GM12872 (cell line): ENCODE results near the gene GAS2L2.

Experiments used
- TF ChIP-seq, protein P1 (sequence below): IDR thresholded peaks from 3 replicates; pipeline ENCODE4 v1.5.1; 2011; ENCODE audit warnings: low read depth, mild to moderate bottlenecking, low read length, moderate library complexity; ENCODE audit not compliant: insufficient read depth

Gene GAS2L2

DNA sequence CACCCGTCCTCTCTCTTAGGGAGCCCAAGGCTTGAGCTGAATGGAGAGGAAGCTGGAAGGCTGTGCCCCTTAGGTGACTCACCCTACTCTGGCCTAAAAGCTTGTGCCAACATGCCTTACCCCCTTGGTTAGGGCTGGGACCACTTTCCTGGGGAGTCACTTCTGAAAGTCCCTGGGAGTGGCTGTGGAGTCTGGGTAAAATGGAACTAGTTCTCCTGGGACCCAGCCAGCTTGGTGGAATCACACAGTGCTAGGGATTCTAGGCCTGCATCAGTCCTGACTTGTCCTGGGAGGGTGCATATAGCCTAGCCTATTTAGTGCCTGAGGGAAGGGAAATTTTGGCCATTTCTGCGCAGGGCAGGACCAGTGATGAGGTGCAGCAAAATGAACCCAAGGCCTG, 31.9 kb upstream of the GAS2L2 start:
- TF ChIP-seq, protein P1, sequence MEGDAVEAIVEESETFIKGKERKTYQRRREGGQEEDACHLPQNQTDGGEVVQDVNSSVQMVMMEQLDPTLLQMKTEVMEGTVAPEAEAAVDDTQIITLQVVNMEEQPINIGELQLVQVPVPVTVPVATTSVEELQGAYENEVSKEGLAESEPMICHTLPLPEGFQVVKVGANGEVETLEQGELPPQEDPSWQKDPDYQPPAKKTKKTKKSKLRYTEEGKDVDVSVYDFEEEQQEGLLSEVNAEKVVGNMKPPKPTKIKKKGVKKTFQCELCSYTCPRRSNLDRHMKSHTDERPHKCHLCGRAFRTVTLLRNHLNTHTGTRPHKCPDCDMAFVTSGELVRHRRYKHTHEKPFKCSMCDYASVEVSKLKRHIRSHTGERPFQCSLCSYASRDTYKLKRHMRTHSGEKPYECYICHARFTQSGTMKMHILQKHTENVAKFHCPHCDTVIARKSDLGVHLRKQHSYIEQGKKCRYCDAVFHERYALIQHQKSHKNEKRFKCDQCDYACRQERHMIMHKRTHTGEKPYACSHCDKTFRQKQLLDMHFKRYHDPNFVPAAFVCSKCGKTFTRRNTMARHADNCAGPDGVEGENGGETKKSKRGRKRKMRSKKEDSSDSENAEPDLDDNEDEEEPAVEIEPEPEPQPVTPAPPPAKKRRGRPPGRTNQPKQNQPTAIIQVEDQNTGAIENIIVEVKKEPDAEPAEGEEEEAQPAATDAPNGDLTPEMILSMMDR: no peak

DNA sequence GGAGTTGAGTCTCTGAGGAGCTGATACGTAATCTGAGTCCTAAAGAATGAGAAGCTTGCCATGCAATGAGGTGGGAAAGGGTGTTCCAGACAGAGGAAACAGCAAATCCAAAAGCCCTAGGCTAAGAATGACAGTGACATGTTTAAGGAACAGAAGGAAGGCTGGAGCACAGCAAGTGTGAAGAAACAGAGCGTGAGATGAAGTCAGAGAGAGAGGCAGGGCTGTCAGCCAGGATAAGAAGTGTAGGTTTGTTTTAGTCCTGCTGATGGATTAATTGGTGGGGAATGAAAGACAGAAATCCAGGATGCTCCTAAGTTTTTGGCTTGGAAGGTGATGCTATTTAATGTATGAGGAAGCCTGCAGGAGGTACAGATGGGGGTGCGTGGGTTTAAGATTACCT, 27.9 kb upstream of the GAS2L2 start:
- TF ChIP-seq, protein P1: no peak

DNA sequence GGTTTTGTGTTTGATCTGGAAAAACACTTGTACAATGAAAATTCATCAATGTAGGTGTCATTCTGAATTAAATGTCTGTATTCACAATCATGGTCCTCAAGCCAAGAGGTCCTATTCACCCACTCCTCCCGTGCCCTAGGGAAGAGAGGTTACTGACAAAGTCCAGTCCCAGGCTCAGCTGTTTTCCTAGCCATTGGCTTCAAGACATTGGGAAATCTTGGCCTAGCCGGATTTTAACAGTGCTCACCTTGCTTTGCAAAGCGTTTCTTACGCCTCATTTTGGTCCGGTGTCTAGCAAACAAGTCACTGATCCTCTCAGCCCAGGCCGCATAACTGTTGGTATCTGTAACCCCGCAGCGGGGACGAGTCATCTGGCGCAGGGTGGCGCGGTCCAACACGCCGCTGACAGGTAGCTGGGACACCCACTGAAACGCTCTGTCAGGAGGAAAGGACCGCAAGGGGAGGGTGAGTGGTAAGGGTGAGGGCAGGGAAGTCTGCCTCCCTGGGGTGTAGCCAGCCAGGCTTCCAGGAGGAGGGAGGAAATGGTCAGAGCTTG, 25.7 kb upstream of the GAS2L2 start:
- TF ChIP-seq, protein P1: no peak

DNA sequence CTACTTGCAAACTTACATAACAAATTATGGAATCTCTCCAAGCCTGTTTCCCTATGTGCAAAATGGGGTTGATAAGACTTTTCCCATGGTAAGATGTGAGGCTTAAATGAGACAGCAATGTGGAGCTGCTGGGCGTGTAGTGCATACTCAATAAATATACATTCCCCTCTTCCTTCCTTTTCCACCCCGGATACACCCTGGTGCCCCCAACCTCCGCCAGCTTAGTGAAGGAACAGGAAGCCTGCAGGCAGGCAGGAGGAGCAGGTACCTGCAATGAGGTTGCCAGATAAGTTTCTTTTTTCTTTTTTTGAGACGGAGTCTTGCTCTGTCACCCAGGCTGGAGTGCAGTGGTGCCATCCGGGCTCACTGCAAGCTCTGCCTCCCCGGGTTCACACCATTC, 22.5 kb upstream of the GAS2L2 start:
- TF ChIP-seq, protein P1: no peak

DNA sequence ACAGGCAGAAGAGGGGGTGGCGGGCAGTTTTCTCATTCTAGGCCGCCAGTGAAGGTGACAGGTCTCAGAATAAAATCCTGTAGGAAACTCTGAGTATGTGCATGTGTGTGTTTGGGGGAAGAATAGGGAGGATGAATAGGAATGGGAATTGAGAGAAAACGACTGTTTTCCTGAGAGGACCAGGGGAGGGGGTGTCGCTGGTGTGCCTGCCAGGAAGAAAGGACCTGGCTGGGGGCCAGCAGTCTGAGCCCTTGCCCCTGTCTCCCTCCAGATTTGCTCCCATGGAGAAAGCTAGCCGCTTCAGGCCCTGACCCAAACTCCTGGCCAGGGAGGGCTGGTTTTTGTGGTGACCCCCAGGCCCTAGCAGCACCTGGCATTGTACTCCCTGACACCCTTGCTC, 22.0 kb upstream of the GAS2L2 start:
- TF ChIP-seq, protein P1: no peak

DNA sequence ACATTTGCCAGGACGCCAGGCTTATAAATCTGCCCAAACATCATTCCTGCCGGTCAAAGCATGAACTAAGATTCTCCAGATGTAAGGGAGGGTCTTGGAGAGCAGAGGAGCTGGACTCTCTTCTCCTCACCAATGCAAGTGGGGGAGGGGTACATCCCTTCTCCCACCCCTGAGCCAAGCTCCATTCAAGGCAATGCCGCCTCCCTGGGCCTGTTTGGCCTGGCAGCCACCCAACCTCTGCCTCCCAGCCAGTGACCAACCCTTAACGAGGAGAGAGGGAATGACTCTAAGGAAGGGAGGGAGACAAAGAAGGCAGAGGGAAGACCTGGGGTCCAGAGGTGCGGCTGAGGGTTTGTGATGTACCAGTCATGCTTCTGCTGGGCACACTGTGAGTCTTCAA, 21.5 kb upstream of the GAS2L2 start:
- TF ChIP-seq, protein P1: no peak

DNA sequence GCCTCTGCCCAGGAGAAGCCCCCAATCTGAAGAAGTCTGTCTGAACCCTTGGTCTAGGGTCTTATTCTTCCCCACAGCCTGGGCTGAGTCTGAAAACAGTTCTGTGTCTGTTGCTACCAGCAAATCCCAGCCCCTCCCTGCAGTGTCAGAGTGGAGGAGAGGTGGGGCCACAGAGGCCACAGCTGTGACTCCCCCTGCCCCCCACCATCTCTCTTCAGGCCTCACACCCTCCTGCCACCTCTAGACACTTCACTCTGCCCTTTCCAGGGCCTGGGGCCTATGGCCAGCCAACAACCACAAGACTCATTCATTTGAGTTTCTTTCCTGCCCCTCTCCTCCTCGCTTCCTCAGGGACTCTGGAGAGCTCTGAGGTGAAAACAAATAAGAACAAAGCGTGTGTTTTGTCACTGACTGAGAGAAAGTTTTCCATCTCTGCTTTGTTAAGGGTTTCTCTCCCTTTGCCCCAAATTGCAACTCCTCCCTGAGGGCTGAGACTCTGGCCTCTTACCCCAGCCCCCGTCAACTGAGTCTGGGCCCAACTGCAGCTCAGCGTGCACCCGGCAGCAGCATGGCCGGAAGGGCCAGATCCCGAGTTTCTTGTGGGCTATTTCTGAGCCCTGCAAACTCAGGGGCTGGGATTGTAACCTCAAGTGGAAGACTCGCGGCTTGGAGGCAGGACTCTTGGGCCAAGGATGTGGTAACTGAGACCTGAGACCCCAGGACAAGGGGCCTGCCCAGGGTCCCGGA, 20.8 kb upstream of the GAS2L2 start:
- TF ChIP-seq, protein P1: no peak

DNA sequence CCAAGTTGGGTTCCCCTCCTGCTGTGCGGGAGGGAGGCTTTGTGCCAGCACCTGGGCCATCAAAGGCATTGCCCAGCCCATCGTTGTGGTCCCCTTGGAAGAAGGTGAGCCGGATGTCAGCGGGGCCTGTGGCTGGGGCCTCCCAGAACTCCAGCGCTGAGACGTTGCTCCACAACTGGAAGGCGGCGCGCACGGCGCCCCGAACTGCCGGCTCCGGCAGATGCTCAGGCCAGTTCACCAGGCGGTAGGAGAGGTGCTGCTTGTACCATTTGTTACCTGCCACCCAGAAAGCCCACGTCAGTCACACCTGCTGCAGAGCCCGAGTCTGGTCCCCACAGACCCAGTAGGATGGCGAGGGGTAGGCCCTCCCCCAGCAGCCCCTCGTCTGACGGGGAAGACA, 20.1 kb upstream of the GAS2L2 start:
- TF ChIP-seq, protein P1: no peak
